SH-SY5Y (cell line): Measurements from ENCODE around the gene ITGB4.

Experiments used
- GATA2 ChIP-seq: IDR thresholded peaks from 2 replicates; pipeline ENCODE4 v1.6.1; 2011; ENCODE audit warnings: mild to moderate bottlenecking, low read depth, low read length
- GATA3 ChIP-seq: IDR thresholded peaks from 2 replicates; pipeline ENCODE4 v1.6.1; 2011; ENCODE audit warnings: low read depth, mild to moderate bottlenecking, low read length, moderate library complexity

The ITGB4 gene

DNA sequence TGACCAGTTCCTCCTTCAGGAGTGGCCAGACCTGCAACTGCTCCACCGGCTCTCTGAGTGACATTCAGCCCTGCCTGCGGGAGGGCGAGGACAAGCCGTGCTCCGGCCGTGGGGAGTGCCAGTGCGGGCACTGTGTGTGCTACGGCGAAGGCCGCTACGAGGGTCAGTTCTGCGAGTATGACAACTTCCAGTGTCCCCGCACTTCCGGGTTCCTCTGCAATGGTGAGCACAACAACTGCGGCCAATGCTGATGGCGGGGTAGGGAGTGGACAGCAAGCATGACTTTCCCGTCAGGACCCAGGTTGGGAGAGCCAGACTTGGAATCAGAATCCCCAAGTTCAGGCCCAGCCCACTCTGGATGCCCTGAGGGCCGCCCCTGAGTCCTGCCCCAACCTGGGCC lies 12.2 kb downstream of the ITGB4 start:
- TF ChIP-seq GATA3, result no peak

DNA sequence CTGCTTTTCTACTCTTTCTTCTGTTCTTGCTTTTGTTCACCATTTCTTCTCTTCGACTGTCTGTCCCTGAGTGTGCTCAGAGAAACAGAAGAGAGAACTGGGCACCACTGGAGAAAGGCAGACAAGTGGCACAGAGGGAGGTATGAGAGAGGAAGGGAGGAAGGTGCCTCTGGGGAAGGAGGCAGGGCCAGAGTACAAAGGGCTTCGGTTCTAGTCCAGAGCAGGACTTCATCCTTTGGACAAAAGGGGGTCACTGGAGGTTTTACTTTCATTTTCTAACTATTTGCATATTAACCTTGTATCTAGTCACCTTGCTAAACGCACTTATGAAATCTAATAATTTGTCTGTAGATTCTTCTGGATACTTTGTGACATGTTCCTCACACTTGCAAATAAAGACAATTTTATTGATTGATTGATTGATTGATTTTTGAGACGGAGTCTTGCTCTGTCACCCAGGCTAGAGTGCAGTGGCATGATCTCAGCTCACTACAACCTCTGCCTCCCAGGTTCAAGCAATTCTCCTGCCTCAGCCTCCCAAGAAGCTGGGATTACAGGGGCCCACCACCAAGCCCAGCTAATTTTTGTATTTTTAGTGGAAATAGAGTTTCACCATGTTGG lies 13.5 kb downstream of the ITGB4 start:
- TF ChIP-seq GATA2 (no peak), GATA3 (no peak)

DNA sequence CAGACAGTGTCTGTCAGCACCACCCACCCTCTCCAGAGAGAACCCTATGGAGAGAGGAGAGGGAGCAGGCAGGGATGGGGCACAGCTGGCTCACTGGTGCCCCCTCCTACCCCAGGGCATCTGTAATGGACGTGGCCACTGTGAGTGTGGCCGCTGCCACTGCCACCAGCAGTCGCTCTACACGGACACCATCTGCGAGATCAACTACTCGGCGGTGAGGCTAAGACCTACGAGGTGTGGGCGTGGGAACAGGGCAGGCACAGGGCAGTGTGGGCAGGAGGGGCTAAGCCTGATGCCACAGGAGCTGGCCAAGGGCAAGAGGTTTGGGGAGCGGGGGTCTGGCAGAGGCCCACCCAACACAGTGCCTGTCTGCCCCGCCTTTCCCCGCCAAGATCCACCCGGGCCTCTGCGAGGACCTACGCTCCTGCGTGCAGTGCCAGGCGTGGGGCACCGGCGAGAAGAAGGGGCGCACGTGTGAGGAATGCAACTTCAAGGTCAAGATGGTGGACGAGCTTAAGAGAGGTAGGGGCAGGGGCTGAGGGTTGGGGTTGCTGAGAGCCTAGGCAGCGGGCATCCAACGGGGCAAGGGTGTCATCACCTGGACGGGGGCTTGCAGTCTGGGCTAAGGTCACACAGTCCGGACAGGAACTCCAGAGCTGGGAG lies 15.0 kb downstream of the ITGB4 start:
- TF ChIP-seq GATA2 (no peak), GATA3 (no peak)

DNA sequence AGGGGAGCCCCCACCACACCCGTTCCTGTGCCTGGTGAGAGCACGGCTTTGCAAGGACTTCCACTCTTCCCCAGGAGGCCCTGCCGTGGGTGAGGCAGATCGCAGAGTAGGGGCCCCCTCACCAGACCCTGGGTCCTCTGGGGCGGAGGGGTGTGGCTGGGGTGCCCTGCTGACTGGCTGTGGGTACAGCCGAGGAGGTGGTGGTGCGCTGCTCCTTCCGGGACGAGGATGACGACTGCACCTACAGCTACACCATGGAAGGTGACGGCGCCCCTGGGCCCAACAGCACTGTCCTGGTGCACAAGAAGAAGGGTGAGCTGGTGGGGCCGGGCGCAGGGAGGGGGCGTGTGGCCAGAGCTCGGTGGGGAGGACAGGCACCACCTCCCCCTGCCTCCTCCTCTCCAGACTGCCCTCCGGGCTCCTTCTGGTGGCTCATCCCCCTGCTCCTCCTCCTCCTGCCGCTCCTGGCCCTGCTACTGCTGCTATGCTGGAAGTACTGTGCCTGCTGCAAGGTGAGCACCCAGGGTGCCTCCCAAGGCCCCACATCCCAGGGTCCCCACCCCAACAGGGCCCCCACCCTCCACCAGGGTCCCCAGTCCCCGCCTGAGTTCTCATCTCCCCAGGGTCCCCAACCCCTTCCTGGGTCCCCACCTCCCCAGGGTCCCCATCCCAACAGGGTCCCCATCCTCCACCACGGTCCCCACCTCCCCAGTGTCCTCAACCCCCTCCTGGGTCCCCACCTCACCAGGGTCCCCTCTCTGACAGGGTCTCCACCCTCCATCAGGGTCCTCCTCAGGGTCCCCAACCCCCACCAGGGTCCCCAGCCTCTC lies 16.1 kb downstream of the ITGB4 start:
- TF ChIP-seq GATA3 (no peak), GATA2 (no peak)

DNA sequence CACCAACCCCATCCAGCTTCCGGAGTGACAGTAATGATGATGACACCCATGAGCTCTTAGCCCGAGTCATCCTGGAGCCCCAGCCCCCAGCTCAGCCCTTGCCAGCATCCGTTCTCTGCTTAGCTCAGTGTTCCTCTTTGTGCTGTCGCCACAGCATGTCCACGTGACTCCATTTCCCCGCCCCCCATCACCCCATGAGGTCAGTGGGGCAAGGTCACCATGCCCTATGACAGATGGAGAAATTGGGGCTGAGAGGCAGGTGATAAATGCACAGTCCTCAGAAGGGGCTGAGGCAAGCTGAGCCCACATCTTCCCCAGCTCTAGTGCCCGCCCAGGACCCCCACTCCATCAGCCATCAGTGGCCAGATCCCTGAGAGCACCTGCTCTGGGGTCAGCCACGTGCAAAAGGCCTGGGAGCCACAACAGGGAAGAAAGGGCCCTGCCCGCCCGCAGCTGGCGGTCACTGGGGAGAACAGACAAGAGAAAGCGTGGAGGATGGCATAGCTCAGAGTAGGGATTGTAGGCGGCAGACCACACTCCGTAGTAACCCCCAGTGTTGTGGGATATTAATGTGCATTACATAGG lies 17.1 kb downstream of the ITGB4 start:
- TF ChIP-seq GATA2 (no peak), GATA3 (no peak)

DNA sequence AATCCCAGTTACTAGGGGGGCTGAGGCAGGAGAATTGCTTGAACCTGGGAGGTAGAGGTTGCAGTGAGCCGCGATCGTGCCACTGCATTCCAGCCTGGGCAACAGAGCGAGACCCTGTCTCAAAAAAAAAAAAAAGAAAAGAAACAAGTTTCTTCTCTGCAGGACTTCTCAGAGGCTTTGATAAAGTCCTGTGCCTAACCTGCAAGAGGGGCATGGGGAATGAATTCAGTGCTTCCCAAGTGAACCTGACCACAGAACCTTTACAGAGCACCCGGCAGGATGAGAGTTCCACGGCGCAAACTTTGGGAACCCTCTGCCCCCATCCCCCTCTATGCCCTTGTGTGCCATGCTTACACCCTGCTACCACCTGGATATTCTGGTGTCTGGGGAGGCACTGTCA lies 17.9 kb downstream of the ITGB4 start:
- no peak for TF ChIP-seq GATA3
- no peak for TF ChIP-seq GATA2

DNA sequence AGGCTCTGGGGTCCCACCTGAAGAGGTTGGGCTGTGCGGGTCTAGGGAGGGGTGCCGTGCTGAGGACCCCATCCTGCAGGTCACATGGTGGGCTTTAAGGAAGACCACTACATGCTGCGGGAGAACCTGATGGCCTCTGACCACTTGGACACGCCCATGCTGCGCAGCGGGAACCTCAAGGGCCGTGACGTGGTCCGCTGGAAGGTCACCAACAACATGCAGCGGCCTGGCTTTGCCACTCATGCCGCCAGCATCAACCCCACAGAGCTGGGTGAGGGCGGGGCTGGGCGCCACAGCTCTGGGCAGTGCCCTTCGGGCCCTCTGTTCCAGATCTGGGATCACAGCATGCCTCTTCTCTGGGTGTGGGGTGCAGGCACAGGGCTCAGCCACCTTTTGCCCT lies 18.5 kb downstream of the ITGB4 start:
- no peak for TF ChIP-seq GATA2
- TF ChIP-seq GATA3, result no peak

DNA sequence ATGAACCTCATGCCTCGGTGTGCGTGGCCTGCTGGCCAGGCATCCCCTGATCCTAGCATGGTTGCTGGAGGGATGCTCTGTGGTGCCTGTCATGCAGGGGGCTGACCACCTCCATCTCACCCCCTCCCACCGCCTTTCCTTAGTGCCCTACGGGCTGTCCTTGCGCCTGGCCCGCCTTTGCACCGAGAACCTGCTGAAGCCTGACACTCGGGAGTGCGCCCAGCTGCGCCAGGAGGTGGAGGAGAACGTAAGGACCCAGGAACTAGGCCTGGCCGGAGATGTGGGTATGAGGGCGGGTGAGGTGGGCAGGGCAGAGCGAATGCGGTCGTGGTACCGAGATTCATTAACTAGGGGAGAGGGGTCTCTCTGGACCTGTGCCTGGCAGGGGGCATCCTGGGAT lies 19.0 kb downstream of the ITGB4 start:
- TF ChIP-seq GATA3 (no peak), GATA2 (no peak)

DNA sequence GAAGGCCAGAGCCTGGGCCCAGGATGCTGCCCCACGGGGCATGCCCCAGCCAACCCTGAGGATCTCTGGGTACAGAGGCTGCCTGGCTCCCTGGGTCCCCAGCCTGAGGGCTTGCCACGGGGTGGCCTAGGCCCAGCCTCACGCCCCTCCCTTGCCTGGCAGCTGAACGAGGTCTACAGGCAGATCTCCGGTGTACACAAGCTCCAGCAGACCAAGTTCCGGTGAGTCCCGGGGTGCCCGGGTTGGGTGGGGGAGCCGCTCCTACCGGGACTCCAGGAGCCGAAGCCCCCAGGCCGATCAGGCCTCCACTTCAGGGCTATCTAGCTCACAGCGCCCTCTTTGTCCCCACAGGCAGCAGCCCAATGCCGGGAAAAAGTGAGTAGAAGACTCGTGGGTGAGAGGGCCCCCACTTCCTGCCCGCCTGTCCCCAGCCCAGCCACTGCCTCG lies 19.4 kb downstream of the ITGB4 start:
- TF ChIP-seq GATA3, result no peak
- TF ChIP-seq GATA2, result no peak

DNA sequence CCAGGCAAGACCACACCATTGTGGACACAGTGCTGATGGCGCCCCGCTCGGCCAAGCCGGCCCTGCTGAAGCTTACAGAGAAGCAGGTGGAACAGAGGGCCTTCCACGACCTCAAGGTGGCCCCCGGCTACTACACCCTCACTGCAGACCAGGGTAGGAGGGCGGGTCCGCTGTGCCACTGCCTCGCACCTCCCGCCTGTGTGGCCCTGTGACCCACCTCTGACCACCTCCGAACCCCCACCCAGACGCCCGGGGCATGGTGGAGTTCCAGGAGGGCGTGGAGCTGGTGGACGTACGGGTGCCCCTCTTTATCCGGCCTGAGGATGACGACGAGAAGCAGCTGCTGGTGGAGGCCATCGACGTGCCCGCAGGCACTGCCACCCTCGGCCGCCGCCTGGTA lies 21.1 kb downstream of the ITGB4 start:
- TF ChIP-seq GATA3 (no peak), GATA2 (no peak)

DNA sequence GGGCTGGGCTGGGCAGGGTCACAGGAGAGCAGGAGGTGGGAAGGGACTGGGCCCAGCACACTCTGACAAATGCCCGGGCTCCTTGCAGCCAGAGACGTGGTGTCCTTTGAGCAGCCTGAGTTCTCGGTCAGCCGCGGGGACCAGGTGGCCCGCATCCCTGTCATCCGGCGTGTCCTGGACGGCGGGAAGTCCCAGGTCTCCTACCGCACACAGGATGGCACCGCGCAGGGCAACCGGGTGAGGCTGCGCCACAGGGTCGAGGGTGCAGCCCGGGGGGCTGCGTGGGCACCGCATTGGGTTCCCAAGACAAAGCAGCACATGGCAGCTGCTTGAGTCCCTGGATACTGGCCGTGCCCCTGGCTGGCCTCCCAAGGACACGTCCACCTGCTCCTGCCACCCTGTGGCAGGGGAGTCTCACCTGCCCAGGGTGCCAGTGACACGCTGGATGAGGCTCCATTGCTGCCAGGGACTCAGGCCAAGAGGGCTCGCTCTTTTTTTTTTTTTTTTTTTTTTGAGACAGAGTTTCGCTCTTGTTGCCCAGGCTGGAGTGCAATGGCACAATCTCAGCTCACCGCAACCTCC lies 22.5 kb downstream of the ITGB4 start:
- no peak for TF ChIP-seq GATA3
- no peak for TF ChIP-seq GATA2

DNA sequence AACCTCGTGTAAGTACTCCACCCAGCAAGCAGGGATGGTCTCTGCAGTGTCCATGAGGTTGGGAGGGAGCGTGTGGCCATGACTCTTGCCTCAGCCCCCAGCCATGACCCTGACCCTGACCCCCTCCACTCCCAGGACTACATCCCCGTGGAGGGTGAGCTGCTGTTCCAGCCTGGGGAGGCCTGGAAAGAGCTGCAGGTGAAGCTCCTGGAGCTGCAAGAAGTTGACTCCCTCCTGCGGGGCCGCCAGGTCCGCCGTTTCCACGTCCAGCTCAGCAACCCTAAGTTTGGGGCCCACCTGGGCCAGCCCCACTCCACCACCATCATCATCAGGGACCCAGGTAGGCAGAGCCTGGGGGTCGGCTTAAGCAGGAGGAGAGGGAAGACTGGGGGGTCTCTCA lies 27.4 kb downstream of the ITGB4 start:
- TF ChIP-seq GATA2, result no peak
- no peak for TF ChIP-seq GATA3

DNA sequence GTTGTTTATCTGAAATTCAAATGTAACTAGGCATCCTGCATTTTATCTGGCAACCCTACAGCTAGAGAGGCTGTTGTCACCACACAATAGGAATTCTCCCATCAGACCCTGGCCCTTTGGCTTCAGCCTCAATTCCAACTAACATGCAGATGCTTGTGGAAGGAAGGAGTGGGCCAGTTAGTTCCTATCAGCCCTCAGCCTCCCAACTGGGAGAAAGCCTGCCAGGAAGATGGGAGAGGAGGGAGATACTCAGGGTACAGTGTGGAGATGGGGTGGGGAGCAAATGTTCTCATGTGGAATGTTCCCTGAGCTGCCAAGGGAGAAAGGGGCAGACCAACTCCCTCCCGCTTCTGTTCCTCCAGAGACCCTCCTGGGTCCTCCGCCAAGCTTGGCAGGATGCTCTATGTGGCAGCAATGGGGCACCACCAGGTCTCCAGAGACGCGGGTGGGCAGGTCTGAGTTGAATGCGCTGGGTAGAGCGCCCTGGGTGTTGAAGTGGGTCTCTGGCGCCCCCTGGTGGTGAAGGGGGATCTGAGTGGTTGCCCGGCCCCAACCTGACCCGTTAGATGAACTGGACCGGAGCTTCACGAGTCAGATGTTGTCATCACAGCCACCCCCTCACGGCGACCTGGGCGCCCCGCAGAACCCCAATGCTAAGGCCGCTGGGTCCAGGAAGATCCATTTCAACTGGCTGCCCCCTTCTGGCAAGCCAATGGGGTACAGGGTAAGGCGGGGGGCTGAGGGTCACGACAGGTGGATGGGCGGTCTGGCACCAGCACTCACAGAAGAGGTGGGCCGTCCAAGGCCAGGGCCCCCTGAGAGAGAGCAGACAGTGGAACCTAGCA lies 28.5 kb downstream of the ITGB4 start:
- TF ChIP-seq GATA3 (no peak), GATA2 (no peak)

DNA sequence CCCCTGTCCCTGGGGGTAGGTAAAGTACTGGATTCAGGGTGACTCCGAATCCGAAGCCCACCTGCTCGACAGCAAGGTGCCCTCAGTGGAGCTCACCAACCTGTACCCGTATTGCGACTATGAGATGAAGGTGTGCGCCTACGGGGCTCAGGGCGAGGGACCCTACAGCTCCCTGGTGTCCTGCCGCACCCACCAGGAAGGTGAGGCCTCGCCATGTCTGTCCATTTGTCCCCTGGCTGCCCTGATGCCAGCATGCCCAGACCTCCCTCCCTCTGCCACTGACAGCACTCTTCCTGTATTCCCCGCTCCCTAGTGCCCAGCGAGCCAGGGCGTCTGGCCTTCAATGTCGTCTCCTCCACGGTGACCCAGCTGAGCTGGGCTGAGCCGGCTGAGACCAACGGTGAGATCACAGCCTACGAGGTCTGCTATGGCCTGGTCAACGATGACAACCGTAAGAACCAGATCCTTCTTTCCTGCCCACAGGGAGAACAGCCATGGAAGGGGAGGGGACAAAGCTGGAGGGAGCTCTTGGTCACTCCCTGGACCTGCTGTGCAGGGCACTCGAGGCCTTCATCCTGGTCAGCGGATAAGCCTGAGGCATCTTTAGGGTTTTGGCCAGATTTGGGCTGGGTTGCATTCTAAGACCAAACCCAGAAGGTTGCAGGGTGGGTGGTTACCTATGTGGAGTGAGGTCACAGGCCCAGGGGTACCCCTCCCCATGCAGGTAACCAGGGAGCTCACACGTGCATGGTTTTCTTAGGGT lies 29.6 kb downstream of the ITGB4 start:
- no peak for TF ChIP-seq GATA2
- TF ChIP-seq GATA3, result no peak
